RPMI7951 (cell line): ENCODE results near the gene IL31RA. TPM values are rescaled to one million over a fixed set of nuclear protein-coding genes. Genes with fewer than 3 reads are reported as not detected.
A peak's percentile ranks its signal among the peaks of the same experiment; 100 is the strongest.

Source experiments
- DNase-seq: peaks from one replicate; pipeline ENCODE4 v3.0.0-alpha.2; 2012; ENCODE audit warnings: low read depth
- total RNA-seq: library from RNA; depleted of rRNA; stranded (reverse); fragments of >200 nt; shearing (Covaris generic); gene quantifications from 2 replicates; pipeline ENCODE4 v1.2.3, GENCODE V29; 2014

Gene IL31RA
- total RNA-seq, 1 experiment from 2014 or later: 0.24 TPM

GRCh38 chr5:55858104-55858503 is 6.9 kb downstream of the IL31RA start:
- DNase-seq: no peak

GRCh38 chr5:55860288-55860687 is 9.1 kb downstream of the IL31RA start:
- no peak for DNase-seq

GRCh38 chr5:55860709-55861108 is 9.6 kb downstream of the IL31RA start:
- no peak for DNase-seq

GRCh38 chr5:55864606-55865541 is 13.7 kb downstream of the IL31RA start:
- no peak for DNase-seq

GRCh38 chr5:55865831-55866230 is 14.7 kb downstream of the IL31RA start:
- DNase-seq: peak; percentile 7

GRCh38 chr5:55866485-55866884 is 15.3 kb downstream of the IL31RA start:
- no peak for DNase-seq

GRCh38 chr5:55866934-55867333 is 15.8 kb downstream of the IL31RA start:
- DNase-seq: no peak

- peak; percentile 95 for DNase-seq
These were observed 17.7 kb downstream of the IL31RA start for GRCh38 chr5:55868846-55869245.

GRCh38 chr5:55869847-55870246 is 18.7 kb downstream of the IL31RA start:
- no peak for DNase-seq

GRCh38 chr5:55873234-55873633 is 22.1 kb downstream of the IL31RA start:
- DNase-seq: no peak

GRCh38 chr5:55877655-55878054 is 26.5 kb downstream of the IL31RA start:
- no peak for DNase-seq

GRCh38 chr5:55880453-55880852 is 29.3 kb downstream of the IL31RA start:
- no peak for DNase-seq

GRCh38 chr5:55885359-55885758 is 34.2 kb downstream of the IL31RA start:
- DNase-seq: no peak

- no peak for DNase-seq
These were observed 37.0 kb downstream of the IL31RA start for GRCh38 chr5:55888205-55888604.

- DNase-seq: no peak
These were observed 41.3 kb downstream of the IL31RA start for GRCh38 chr5:55892479-55892878.

- no peak for DNase-seq
These were observed 43.0 kb downstream of the IL31RA start for GRCh38 chr5:55894135-55894534.

GRCh38 chr5:55895346-55895745 is 44.2 kb downstream of the IL31RA start:
- no peak for DNase-seq

- no peak for DNase-seq
These were observed 45.1 kb downstream of the IL31RA start for GRCh38 chr5:55896238-55896637.

- no peak for DNase-seq
These were observed 45.5 kb downstream of the IL31RA start for GRCh38 chr5:55896663-55897062.

- DNase-seq: no peak
These were observed 46.2 kb downstream of the IL31RA start for GRCh38 chr5:55897206-55897894.

GRCh38 chr5:55897905-55898304 is 46.7 kb downstream of the IL31RA start:
- DNase-seq: peak; percentile 85

GRCh38 chr5:55899344-55899743 is 48.2 kb downstream of the IL31RA start:
- DNase-seq: peak; percentile 50

GRCh38 chr5:55900068-55900467 is 48.9 kb downstream of the IL31RA start:
- DNase-seq: no peak
